Measurements from ENCODE around the gene ACOXL. TPM values are rescaled to one million over a fixed set of nuclear protein-coding genes. Genes with fewer than 3 reads are reported as not detected.
A peak's percentile ranks its signal among the peaks of the same experiment; 100 is the strongest.

Gene ACOXL
- total RNA-seq, 1 donor from 2014 or later, result not detected

- peaks cover 5% of the 10 kb centered on the region for H3K9me3 Mint-ChIP-seq
- H3K27ac Mint-ChIP-seq (ENCODE audit: unreplicated experiment), result no peak overlapping the region
- H3K4me3 Mint-ChIP-seq, result no peak overlapping the region
- H3K27me3 Mint-ChIP-seq (ENCODE audit: low read depth), result no peaks in the 10 kb centered on the region
- DNase-seq (ENCODE audit: low read depth, low spot score), result no peak
- TF ChIP-seq CTCF (conservative IDR thresholded peaks at IDR 0.05), result no peak
- peaks cover 63% of the 10 kb centered on the region for H3K4me1 Mint-ChIP-seq
- H3K36me3 Mint-ChIP-seq (ENCODE audit: low read depth), result no peaks in the 10 kb centered on the region
These were observed 101.9 kb downstream of the ACOXL start for GRCh38 chr2:110834134-110834827.

GRCh38 chr2:110836671-110837070 is 104.3 kb downstream of the ACOXL start:
- Mint-ChIP-seq H3K4me1 (peaks cover 69% of the 10 kb centered on the region), H3K27ac (ENCODE audit: unreplicated experiment) (no peak overlapping the region), H3K36me3 (ENCODE audit: low read depth) (no peaks in the 10 kb centered on the region), H3K27me3 (ENCODE audit: low read depth) (no peaks in the 10 kb centered on the region), H3K4me3 (no peak overlapping the region), H3K9me3 (no peaks in the 10 kb centered on the region)
- no peak for TF ChIP-seq CTCF (conservative IDR thresholded peaks at IDR 0.05)
- no peak for DNase-seq (ENCODE audit: low read depth, low spot score)

GRCh38 chr2:110837446-110838409 is 105.4 kb downstream of the ACOXL start:
- DNase-seq (ENCODE audit: low read depth, low spot score), result peak; percentile 57
- H3K36me3 Mint-ChIP-seq (ENCODE audit: low read depth), result no peaks in the 10 kb centered on the region
- H3K27me3 Mint-ChIP-seq (ENCODE audit: low read depth), result no peaks in the 10 kb centered on the region
- peak overlapping the region; percentile 61 for H3K4me3 Mint-ChIP-seq
- peak overlapping the region; percentile 91 for H3K27ac Mint-ChIP-seq (ENCODE audit: unreplicated experiment)
- peaks cover 69% of the 10 kb centered on the region for H3K4me1 Mint-ChIP-seq
- no peak for TF ChIP-seq CTCF (conservative IDR thresholded peaks at IDR 0.05)
- no peaks in the 10 kb centered on the region for H3K9me3 Mint-ChIP-seq

DNA sequence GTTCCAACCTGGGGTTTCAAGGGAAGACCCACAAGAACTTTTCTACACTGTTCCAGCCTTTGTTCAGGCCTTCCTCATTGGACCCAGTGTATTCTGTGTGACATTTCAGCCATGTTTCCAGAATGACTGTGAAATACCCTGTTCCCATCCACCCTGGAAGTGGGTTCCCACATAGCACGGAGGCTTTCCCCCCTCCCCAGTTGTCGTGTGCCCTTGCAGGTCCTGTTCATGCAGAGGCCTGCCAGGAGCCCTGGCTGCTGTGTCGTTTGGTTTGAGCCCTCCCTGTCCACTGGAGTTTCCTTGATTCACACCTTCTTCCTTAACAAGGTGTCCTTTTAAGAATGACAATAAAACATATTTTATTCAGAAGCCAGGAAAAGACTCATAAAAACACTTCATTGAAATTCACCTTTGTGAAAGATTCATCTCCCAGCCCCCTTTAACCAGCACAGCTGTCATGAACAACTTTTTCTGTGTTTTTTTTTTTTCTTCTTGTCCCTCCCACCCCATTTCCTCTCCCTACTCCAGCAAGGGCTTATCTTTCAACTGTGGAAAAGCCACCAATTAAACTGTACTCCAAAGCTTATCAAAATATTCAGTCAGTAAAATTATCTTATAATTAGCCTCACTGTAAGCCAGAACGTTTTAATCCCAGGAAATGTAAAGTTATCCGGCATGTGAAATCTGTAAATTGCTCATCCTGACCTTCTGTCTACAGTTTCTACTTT is 106.4 kb downstream of the ACOXL start:
- Mint-ChIP-seq H3K27ac (ENCODE audit: unreplicated experiment) (peak overlapping the region; percentile 91), H3K4me3 (peak overlapping the region; percentile 61)

More for the DNA sequence above, 106.4 kb downstream of the ACOXL start:
- H3K27me3 Mint-ChIP-seq (ENCODE audit: low read depth), result no peaks in the 10 kb centered on the region
- peaks cover 64% of the 10 kb centered on the region for H3K4me1 Mint-ChIP-seq
- DNase-seq (ENCODE audit: low read depth, low spot score), result no peak
- no peaks in the 10 kb centered on the region for H3K36me3 Mint-ChIP-seq (ENCODE audit: low read depth)
- TF ChIP-seq CTCF (conservative IDR thresholded peaks at IDR 0.05), result no peak
- H3K9me3 Mint-ChIP-seq, result no peaks in the 10 kb centered on the region

Data from neural crest cell (in vitro differentiated cells).